ENCODE data around the gene DHX15. TPM values are rescaled to one million over a fixed set of nuclear protein-coding genes. Genes with fewer than 3 reads are reported as not detected.

Gene DHX15
- total and polyA plus RNA-seq, 10 of the 15 experiments (the other 5 are each of a cell fraction or from before 2014, with no cell fraction given) = 166 to 269 (median 184) TPM

- TF ChIP-seq, protein P1, sequence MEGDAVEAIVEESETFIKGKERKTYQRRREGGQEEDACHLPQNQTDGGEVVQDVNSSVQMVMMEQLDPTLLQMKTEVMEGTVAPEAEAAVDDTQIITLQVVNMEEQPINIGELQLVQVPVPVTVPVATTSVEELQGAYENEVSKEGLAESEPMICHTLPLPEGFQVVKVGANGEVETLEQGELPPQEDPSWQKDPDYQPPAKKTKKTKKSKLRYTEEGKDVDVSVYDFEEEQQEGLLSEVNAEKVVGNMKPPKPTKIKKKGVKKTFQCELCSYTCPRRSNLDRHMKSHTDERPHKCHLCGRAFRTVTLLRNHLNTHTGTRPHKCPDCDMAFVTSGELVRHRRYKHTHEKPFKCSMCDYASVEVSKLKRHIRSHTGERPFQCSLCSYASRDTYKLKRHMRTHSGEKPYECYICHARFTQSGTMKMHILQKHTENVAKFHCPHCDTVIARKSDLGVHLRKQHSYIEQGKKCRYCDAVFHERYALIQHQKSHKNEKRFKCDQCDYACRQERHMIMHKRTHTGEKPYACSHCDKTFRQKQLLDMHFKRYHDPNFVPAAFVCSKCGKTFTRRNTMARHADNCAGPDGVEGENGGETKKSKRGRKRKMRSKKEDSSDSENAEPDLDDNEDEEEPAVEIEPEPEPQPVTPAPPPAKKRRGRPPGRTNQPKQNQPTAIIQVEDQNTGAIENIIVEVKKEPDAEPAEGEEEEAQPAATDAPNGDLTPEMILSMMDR (IDR thresholded peaks at IDR 0.05 in 2 of 3, conservative IDR thresholded peaks at IDR 0.05 in 1 of 3; ENCODE audit: control insufficient read depth in 2 of 3, extremely low read depth in 1 of 3, insufficient read depth in 1 of 3, low read depth in 3 of 3, low read length in 3 of 3) = no peak
- TF ChIP-seq HCFC1 (IDR thresholded peaks at IDR 0.05; ENCODE audit: low read length) (no peak), SMARCA5 (IDR thresholded peaks at IDR 0.05) (no peak), CBX5 (IDR thresholded peaks at IDR 0.05; ENCODE audit: low read depth) (no peak), IRF5 (IDR thresholded peaks at IDR 0.05; ENCODE audit: borderline replicate concordance) (no peak)
- TF ChIP-seq, protein P2, sequence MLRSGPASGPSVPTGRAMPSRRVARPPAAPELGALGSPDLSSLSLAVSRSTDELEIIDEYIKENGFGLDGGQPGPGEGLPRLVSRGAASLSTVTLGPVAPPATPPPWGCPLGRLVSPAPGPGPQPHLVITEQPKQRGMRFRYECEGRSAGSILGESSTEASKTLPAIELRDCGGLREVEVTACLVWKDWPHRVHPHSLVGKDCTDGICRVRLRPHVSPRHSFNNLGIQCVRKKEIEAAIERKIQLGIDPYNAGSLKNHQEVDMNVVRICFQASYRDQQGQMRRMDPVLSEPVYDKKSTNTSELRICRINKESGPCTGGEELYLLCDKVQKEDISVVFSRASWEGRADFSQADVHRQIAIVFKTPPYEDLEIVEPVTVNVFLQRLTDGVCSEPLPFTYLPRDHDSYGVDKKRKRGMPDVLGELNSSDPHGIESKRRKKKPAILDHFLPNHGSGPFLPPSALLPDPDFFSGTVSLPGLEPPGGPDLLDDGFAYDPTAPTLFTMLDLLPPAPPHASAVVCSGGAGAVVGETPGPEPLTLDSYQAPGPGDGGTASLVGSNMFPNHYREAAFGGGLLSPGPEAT (IDR thresholded peaks at IDR 0.05; ENCODE audit: low read depth) = no peak
Measured at GRCh38 chr4:24510091-24510490, 74.3 kb downstream of the DHX15 start (continued).

- in situ Hi-C loops (cut with MboI) (no loop called here), intact Hi-C loops (cut with micrococcal nuclease; ENCODE audit: unreplicated experiment) (no loop called here)
- FAIRE-seq = no peak
- Histone ChIP-seq H3K9me3 (replicated peaks; ENCODE audit: control insufficient read depth, insufficient read depth, low read length) (no peaks in the 10 kb centered on the region), H3K4me2 (ENCODE audit: control insufficient read depth, insufficient read depth) (no peak overlapping the region), H4K20me1 (ENCODE audit: control insufficient read depth, insufficient read depth) (no peaks in the 10 kb centered on the region), H3K27ac (ENCODE audit: control insufficient read depth, insufficient read depth) (no peak overlapping the region), H3K36me3 (ENCODE audit: control insufficient read depth in 2 of 2, insufficient read depth in 2 of 2, low read length in 1 of 2) (no peaks in the 10 kb centered on the region), H3K4me3 (no peak overlapping the region), H3K4me1 (ENCODE audit: control insufficient read depth, insufficient read depth, low read length) (no peaks in the 10 kb centered on the region), H2AFZ (ENCODE audit: control insufficient read depth, low read depth, low read length) (no peak overlapping the region), H3K27me3 (replicated peaks in 1 of 2; ENCODE audit: control insufficient read depth in 2 of 2, insufficient read depth in 2 of 2, low read length in 1 of 2) (no peaks in the 10 kb centered on the region), H3K79me2 (ENCODE audit: control insufficient read depth, insufficient read depth, low read length) (no peaks in the 10 kb centered on the region), H3K9ac (ENCODE audit: control insufficient read depth, insufficient read depth, low read length) (no peak overlapping the region)
- no peak for ATAC-seq
- no TSS peak for BruUV-seq (replicated peaks)
- WGBS (ENCODE audit: insufficient coverage, insufficient replicate concordance, low lambda C conversion rate, missing lambda C conversion rate) = 97% methylated on average over 2 of the region's 2 CpGs
- ChIA-PET CTCF (no interaction called here), SMC1A (ENCODE audit: uncharacterized antibody, unreplicated experiment) (interaction anchor here (1.0 kb wide), 1 partner anchor 18 kb away, joined by 3 read pairs; no protein-coding TSS in a partner anchor), POLR2A (no interaction called here), RAD21 (ENCODE audit: unreplicated experiment) (no interaction called here)
- no peak for DNase-seq (ENCODE audit: low read depth, low spot score)
- TF ChIP-seq TARDBP (IDR thresholded peaks at IDR 0.05; ENCODE audit: borderline replicate concordance) (no peak), SPI1 (IDR thresholded peaks at IDR 0.05; ENCODE audit: borderline replicate concordance, insufficient read depth, low read depth, low read length) (no peak), SMARCA5 (IDR thresholded peaks at IDR 0.05) (no peak), POLR2AphosphoS5 (IDR thresholded peaks at IDR 0.05; ENCODE audit: low read length) (no peak), EZH2 (IDR thresholded peaks at IDR 0.05; ENCODE audit: borderline replicate concordance, control insufficient read depth, low read depth, low read length) (no peak), ESRRA (IDR thresholded peaks at IDR 0.05; ENCODE audit: low read length) (no peak), LARP7 (IDR thresholded peaks at IDR 0.05) (no peak), SMAD1 (IDR thresholded peaks at IDR 0.05; ENCODE audit: low read depth, partially characterized antibody) (no peak), EP300 (IDR thresholded peaks at IDR 0.05; ENCODE audit: borderline replicate concordance in 1 of 2, control insufficient read depth in 1 of 2, low read depth in 2 of 2, low read length in 2 of 2) (no peak), TCF3 (IDR thresholded peaks at IDR 0.05; ENCODE audit: borderline replicate concordance, insufficient read depth, low read depth, low read length) (no peak), CBFB (IDR thresholded peaks at IDR 0.05; ENCODE audit: low read depth) (no peak), MTA2 (IDR thresholded peaks at IDR 0.05; ENCODE audit: low read depth) (no peak), TBL1XR1 (IDR thresholded peaks at IDR 0.05; ENCODE audit: low read depth, low read length) (no peak)
Measured at GRCh38 chr4:24508541-24508940, 75.8 kb downstream of the DHX15 start.
